SKM-1 treated with dmso at 0.1 percent for 144 hours (cell line): Measurements from ENCODE around the gene OR2A1.
"Not testable (repeated sequence)": the region's sequence is repeated elsewhere in the genome, so short reads cannot be mapped to it uniquely, and the experiment has no call there.

Source experiments
- DNase-seq: peaks from one replicate; lab custom pipeline; 2025; ENCODE audit not compliant: unreplicated experiment; lab: John Stamatoyannopoulos, UW

Gene OR2A1, protein sequence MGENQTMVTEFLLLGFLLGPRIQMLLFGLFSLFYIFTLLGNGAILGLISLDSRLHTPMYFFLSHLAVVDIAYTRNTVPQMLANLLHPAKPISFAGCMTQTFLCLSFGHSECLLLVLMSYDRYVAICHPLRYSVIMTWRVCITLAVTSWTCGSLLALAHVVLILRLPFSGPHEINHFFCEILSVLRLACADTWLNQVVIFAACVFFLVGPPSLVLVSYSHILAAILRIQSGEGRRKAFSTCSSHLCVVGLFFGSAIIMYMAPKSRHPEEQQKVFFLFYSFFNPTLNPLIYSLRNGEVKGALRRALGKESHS

DNA sequence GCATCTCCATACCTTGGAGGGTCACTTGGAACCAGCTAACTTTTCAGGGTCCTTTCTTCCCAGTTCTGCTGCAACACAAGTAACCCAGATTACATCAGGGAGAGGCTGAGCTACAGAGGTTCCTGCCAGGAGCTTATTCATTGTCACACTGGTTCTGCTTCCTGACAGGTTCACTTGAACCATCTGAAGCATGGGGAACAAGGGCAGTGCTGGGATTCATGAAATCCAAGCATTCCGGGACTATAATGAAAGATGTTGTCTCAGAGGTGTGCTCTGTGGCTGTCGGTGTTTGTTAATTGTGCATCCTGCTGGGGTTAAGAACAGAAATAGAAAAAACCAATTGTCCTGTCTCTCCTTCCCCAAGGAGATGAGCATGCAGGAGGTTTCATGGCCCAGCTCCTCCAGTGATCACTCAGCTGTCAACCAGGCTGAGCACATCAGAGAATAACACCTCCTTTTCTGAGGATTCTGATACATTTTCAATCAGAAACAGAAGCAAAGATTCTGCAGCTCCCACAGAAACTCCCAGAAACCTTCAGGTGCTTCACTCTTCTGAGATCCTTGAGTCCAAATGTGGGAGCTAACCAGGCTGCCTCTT lies at the start of gene OR2A1:
Gene OR2A1 (plus strand): TSS at position 548 of the 598 bp plus-strand sequence. CDS start 5,706 bp downstream, outside the sequence.
- DNase-seq = not testable (repeated sequence)

DNA sequence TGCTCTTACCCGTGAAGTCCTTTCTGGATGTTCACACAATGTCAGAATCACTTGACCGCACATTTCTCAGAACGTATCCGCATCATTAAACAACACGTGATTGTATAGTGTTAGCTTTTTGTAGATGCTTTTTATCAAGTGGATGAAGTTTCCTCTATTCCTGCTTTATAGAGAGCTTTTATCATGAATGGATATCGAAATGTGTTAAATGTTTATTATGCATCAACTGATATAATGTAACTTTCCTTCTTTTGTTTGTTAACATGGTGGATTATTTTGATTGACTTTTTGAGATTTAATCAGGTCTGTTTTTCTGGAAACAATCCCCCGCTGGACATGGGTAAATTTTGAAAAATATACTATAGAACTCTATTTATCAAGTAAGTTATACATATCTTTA lies 47.5 kb upstream of the OR2A1 start, which contains the start of gene OR2A7:
Gene OR2A7 (minus strand): TSS at position 101 of the 400 bp plus-strand sequence. CDS start 5,164 bp downstream, outside the sequence.
- not testable (repeated sequence) for DNase-seq

DNA sequence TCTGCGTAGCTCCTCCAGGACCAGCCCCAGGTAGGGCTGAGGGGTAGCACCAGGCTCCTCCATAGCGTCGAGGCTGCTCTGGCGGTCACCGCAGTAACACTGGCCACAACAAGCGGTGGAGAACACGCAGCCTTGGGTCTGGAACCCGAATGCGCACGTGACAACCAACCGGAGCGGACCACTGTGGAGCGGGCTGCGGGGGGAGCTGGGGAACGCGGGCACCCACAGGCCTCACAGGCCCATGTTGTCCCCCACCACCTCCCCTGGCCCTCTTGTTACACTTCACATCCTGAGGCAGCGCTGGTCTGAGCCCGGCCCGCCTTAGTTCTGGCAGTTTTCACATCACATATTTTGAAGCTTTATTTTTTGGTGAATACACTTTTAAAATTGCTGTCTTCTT lies 43.0 kb upstream of the OR2A1 start, which contains the start of gene CTAGE8:
Gene CTAGE8 (minus strand): TSS at position 101 of the 400 bp plus-strand sequence. CDS start 38 bp downstream, at position 63.
- not testable (repeated sequence) for DNase-seq

DNA sequence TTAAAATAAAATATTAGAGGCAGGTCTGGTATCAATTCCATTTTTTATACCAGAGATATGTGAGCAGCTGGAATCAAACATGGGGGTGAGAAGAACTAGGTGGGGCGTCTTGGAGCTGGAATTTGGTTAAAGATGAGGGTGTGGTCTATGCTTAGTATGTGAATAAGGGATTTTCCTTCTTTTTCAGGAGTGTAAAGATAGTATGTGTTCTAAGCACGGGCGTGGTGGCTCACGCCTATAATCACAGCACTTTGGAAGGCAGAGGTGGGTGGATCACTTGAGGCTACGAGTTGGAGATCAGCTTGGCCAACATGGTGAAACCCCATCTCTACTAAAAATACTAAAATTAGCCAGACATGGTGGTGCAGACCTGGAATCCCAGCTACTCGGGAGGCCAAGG lies 36.9 kb upstream of the OR2A1 start:
- DNase-seq = not testable (repeated sequence)

DNA sequence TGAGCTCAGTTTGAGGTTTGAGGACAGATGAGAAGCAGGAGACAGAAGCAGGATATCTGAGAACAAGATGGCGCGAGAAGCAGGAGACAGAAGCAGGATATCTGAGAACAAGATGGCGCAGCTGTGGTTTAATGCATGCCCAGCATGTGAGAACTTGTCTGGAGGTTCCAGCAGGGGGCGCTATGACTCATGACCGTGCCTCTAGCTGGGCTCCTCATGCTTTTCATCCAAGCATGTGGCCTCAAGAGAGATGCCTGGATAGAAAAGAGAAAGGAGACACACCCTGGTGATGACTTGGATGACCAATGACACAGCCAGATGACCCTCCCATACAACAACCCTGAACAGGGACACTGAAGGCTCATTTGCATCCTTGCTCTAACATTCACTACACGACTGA lies 32.2 kb upstream of the OR2A1 start:
- DNase-seq = not testable (repeated sequence)

DNA sequence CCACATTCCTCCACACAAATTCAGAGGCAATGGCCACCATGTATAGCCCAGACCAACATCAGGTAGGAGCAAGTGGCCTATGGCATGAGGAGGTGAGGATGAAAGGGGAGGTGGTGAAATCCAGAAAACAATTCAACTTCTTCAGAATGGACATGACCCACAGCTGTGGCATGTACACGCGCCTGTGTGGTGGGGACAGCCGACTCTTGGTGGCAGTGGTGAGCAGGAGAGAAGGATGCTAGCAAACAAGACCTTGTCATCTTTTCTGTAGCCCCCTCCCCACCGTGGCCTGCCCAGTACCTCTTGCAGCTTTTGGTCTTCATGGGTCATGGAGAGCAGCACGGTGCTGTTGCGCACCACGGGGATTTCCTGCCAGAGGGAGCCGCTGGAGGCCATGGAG lies 30.2 kb upstream of the OR2A1 start:
- not testable (repeated sequence) for DNase-seq

DNA sequence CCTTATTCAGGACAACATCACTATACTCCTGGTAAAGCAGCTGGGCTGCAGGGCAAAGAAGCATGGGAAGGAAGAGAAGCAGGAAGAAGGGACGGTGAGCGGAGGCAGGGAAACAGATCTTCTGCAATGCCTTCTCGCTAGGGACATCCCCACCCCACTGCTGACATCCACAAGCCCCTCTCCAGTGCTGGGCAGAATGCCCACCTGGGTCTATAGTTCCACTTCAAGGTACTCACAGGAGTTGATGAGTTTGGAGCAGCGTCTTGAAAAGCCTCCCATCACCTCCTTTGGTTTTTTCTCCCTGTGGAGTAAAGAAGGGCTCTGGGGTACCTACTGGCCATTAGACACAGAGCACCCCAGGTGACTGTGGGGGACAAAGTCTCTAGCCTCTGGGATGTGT lies 29.7 kb upstream of the OR2A1 start:
- not testable (repeated sequence) for DNase-seq

DNA sequence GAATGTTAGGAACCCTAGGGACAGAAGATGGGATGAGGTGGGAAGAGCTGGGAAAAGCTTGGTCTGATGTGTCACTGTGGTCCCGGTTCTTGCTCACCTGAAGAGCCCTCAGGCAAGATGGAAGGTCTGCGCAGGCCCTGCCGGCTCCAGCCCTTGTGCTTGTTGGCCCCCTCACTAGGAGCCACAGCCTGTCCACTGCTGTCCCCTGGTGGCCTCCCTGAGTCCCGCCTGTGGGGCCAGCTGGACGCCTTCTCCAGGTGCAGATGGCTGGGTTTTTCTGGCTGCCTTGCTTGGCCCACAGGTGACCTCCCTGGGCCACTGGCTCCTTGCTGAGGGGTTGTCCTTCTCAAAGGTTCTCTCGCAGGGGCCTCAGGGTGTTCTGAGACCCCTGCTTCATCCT lies 28.5 kb upstream of the OR2A1 start:
- not testable (repeated sequence) for DNase-seq

DNA sequence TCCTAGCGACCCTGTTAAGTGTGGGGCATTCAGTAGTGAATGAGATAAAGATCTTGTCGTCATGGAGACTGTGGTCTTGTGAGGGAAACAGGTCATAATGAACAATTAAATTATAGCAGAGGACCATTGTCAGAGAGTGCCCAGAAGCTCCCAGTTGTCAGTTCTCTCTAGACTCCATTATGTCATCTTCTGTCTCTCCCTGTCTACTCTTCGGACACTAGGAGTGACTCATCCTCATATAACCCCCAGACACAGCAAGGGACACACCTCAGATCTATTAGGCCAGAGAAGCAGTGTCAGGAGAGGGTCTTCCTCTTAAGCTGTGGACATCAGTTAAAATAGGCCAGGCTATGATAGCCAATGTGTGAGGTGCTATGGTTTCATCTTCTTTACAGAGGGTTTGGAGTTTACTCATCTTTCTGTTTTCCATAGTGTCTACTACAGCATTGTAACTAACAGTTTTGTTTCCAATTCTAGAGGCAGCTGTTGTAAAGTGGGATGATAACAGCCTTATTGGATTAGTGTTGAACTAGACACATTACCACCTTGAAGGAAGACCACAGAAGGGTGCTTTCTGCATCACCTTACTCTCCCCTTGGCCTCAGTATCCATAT lies 24.9 kb upstream of the OR2A1 start:
- DNase-seq = not testable (repeated sequence)

DNA sequence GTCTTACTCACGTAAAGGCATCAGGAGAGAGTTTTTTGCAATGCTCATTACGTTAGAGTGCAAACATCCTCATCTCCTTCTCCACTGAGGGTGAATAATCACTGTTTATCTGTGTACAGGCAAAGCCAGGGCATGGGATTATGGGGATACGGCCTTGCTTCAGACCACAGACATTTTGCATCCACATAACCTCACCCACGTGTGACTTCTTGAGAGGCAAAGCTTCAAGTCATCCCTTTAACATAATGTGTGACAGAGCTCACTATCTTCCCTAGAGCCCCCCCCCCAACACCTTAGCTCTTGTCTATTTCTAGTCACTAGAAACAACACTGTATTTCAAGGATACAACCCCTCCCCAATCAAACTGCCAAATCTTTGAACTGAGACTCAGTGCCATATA lies 20.6 kb upstream of the OR2A1 start:
- not testable (repeated sequence) for DNase-seq

DNA sequence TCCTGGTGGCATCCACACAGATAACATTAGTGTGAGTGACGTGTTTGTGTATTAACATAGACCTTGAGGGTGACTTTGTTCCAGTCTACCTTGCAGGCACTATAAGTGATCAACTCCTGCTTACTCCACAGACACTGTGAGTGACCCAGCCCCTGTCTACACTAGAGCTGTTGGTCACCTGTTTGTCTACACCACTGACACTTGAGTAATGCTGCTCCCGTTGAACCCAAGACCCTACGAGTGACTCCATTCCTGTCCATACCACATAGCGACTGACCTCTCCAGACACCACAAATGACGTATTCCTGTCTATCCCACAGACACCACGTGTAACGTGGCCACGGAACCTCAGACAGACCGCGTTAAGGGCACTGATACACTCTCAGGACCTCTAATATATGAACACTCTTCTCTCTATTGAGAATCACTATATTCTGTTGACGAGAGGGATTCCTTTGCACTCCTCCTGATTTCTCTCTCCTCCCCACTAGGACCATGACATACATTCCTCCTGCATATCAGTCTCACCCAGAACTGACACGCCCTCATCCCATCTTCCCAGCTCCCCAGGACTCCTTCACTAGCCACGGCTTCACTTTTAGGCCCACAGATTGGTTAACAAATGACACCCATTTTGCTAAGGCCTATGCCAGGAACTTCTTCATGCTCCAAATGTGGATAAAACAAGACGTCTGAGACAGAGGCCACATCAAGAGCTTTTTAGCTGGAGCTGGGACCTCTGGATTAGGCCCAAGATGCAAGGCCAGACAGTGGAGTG lies 19.6 kb upstream of the OR2A1 start:
- DNase-seq = not testable (repeated sequence)

DNA sequence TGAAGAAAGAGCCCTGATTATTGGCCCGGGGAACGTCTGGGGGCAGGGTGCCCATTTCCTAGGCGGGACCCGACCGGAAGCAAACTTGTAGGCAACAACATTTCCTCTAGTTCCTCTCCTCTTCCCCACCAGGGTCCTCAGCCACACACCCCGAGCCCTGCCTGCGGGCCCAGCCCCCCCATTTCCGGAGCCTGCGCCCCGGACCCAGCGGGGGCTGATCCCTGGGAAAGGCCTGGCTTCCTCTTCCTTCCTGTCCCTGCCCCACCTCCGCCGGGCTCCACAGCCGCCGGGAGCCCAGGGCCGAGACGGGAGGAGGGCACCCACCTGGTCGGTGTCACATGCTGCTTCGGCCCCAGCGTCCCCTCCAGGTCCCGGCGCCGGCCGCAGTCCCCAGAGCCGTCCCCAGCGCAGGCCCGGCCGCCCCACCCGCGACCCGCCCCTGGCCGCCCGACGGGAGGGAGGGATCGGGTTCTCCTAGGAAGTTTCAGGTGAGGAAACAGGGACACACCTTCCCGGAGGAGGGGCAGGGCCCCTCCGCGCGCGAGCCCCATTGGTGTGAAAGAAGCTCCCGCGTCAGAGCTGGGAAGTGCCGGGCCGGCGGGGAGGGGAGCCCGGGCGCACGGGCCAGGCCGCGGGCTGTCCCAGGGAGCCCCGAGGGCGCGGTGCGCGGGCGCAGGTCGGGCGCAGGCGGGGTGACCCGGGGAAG lies 18.3 kb upstream of the OR2A1 start:
- not testable (repeated sequence) for DNase-seq

DNA sequence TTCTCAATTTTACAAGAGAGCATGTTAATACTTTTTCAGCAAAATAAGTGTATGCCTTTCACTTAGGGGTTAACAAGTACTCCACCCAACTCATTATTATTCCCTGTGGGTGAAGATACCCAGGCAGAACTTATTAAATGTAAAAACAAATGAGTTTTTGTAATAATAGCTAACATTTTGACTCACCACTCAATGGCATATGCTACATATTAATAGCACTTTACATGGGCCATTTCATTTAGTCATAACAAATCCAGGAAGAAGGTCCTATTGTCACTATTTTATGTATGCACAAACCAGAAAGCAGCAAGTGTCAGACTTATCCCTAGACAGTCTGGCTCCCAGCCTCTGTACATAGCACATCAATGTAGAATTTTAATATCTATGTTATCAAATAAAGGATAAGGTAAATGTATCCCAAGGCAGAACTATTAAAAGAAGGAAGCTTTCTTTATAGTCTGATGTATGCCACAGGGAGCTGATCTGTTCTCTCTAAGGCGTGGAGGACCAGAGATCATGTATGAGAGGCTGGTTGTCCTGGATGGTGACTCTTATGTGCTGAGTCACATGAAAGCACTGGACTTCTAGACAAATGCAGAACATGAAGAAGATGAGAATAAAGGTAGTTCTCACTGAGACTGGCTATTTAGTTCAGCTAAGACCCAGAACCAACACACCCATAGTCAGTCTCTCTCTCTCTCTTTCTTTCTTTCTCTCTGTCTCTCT lies 9.5 kb upstream of the OR2A1 start:
- DNase-seq = not testable (repeated sequence)

DNA sequence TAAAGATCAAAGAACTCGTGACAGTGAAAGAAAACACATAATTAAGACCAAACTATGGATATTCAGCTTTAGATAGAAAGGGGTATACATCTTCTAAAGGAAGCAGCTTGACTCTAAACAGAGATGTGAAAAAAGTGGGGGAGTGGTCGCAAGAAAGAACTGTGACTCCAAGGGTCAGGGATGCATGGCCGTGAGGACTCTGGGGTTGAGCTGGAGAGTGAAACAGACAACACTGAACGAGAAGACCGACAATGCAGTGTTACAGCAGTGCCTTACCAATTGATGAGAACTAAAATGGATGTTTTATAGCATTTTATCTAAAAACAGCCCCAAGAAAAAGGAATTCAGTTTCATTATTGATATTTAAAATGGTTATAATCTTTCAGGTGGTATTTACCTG lies 8.6 kb upstream of the OR2A1 start:
- not testable (repeated sequence) for DNase-seq

DNA sequence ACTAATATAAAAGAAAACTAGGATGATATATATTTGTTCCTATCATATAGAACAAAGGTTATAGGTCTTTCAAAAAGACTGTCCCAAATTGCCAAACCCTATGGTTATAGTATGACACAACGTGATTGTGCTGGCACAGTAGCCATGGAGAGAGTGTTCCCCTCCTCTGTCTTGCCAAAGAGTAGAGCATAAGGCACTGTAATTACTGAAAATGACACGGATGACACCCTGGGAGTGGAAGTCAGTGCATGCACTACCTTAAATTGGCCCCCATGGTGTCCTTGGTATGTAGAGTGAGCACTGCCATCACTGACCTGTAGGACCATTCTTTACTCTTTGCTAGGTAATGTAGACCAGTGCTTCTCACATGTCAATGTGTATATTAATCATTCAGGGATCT lies 7.1 kb upstream of the OR2A1 start:
- DNase-seq = not testable (repeated sequence)

DNA sequence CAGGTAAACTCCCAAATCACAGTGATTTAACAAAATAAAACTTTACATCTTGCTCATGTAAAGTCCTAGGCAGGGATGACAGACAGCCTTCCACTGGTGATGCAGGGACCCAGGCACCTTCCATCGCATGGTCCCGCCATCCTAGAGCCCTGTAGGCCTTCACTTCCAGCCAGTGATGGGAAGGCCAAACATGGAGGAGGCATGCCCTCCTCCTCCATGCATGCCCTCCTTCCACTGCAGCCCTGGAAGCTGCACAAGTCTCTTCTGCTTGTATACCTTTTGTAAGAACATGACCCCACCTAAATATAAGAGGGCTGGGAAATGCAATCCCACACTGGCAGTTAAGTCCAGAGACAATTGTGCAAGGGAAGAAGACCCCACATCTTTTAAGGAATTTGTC lies 2.5 kb upstream of the OR2A1 start:
- DNase-seq = not testable (repeated sequence)

DNA sequence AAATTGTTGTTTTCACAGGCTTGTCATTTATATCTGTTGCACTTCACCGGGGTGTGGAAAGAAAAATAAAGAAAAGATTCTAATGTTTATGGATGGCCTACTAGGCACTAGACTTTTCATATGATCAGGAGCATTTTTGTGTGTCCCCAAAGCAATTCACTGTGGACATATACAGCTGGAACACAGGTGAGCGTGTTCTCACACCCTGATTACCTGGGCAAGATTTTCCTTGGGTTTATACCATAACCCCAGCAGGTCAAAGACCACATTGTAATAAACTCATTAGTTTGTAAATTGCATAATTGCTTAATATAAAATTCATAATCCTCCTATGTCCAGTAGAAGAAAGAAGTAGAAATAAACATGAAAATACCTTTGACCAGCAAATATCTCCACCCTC lies 1.0 kb upstream of the OR2A1 start:
- DNase-seq = not testable (repeated sequence)

DNA sequence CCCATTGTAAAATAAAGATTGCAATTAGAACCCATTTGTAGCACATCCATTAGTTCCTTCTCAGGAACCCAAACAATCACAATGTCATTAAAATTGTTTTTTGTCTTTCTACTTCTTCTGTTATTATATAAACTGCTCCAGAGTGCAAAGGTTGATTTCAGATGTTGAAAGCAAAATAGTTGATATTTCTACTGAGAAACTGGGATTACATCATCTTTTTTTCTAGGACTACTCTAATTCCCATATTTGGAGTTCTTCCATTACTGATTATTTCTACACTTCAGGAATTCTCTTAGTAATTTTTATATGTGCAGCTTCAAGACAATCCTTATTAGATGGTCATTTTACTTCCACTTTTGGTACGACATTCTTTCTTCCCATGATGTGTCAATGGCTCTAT lies 5.3 kb downstream of the OR2A1 start:
- not testable (repeated sequence) for DNase-seq

DNA sequence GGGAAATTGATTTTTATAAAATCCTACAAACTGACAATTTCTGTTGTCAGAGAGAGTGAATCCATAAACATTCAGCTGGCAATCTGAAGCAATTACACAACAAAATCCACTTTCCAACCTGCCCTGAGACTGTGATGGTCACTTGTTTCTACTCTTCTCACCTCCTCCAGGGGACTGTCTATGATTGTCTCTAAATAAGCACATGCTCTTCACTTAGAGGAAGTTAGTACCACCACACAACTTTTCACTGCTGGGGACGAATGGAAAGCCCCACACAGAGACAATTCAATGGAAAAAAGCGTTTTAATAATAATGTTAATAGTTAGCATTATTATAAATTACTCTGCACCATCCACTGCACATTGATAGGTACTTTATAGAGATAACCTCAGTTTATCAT lies 7.3 kb downstream of the OR2A1 start:
- not testable (repeated sequence) for DNase-seq
